Measurements from ENCODE around the gene NTHL1. TPM values are rescaled to one million over a fixed set of nuclear protein-coding genes. Genes with fewer than 3 reads are reported as not detected.

The NTHL1 gene
- polyA plus RNA-seq, 3 donors: 15.2 to 26.1 (median 19.9) TPM

- DNase-seq (ENCODE audit: extremely low read depth in 1 of 11, low read depth in 9 of 11, low spot score in 4 of 11): no peak
Measured at GRCh38 chr16:2054543-2055245, 7.1 kb upstream of the NTHL1 start.

DNA sequence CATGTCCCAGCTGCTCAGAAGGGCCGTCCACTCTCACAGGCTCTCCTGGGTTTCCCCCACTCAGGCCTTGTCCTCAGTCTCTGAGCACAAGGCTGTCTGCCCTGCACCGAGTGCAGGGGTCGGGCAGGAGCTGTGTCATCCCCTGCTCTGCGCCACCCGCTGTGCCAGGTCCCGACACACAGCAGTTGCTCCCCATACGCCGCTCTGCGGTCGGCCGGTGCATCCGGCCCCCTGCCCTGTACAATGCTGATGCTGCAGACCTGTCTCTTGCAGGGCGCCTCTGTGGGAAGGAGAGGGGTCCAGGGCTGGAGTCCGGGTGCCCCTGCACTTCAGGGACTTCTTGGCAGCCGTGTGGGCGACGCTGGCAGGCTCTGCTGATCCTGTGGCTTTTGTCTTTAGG, 6.3 kb upstream of the NTHL1 start:
- DNase-seq (ENCODE audit: extremely low read depth in 1 of 11, low read depth in 9 of 11, low spot score in 4 of 11): no peak

DNA sequence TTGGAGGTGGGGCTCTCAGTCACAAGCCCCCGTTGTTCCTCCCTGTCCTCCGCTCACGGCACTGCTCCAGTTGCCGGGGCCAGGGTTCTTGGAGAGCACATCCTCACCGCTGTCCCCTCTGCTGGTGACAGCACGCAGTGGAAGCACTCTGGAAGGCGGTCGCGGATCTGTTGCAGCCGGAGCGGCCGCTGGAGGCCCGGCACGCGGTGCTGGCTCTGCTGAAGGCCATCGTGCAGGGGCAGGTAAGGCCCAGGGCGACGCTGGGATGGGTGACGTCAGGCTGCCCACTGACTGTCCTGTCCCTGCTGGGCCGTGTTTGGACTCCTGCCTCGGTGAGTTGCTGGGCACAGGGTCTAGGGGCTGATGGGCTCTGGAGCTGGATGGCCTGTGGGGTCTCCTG, 5.6 kb upstream of the NTHL1 start:
- DNase-seq (ENCODE audit: extremely low read depth in 1 of 11, low read depth in 9 of 11, low spot score in 4 of 11): no peak

GRCh38 chr16:2048116-2048543, 496 bp upstream of the NTHL1 start:
- no peak for DNase-seq (ENCODE audit: extremely low read depth in 1 of 11, low read depth in 9 of 11, low spot score in 4 of 11)

GRCh38 chr16:2046893-2047329, 723 bp downstream of the NTHL1 start:
- no peak for DNase-seq (ENCODE audit: extremely low read depth in 1 of 11, low read depth in 9 of 11, low spot score in 4 of 11)

GRCh38 chr16:2045965-2046892, 1.4 kb downstream of the NTHL1 start:
- no peak for DNase-seq (ENCODE audit: extremely low read depth in 1 of 11, low read depth in 9 of 11, low spot score in 4 of 11)

GRCh38 chr16:2044541-2044940, 3.1 kb downstream of the NTHL1 start:
- DNase-seq (ENCODE audit: extremely low read depth in 1 of 11, low read depth in 9 of 11, low spot score in 4 of 11): no peak

DNA sequence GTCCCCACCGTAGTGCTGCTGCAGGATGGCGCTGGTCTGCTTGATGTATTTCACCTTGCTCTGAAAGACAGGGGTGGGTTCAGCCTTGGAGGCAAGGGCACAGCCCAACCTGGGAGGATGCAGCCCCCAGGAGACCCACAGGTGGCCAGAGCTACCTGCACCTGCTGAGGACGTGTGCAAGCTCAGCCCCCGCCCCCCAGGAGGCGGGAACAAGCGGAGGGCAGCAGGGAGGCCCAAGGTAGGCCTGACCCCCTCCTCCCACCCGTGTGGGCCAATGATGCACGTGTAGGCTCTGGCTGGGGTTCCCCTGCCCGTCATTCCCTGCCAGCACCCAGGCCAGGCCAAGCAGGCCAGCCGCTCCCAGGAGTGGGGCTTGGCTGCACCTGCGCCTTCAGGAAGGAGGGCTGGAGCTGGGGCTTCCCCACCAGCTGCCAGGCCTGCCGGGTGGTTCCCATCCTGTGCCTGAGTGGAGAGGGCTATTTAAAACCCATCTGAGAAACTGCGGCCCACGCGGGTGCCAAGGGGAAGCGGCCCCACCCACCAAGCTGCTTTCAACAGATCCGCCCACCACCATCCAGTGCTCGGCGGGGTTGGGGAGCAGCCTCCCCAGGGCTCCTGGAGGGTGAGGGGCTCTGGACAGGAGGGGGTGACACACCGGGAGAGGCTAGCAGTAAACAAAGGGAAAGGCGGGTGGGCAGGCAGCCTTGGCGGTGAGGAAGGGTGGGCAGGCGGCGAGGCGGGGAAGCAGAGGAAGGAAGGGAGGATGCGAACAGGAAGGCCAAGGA, 3.8 kb downstream of the NTHL1 start:
- no peak for DNase-seq (ENCODE audit: extremely low read depth in 1 of 11, low read depth in 9 of 11, low spot score in 4 of 11)

DNA sequence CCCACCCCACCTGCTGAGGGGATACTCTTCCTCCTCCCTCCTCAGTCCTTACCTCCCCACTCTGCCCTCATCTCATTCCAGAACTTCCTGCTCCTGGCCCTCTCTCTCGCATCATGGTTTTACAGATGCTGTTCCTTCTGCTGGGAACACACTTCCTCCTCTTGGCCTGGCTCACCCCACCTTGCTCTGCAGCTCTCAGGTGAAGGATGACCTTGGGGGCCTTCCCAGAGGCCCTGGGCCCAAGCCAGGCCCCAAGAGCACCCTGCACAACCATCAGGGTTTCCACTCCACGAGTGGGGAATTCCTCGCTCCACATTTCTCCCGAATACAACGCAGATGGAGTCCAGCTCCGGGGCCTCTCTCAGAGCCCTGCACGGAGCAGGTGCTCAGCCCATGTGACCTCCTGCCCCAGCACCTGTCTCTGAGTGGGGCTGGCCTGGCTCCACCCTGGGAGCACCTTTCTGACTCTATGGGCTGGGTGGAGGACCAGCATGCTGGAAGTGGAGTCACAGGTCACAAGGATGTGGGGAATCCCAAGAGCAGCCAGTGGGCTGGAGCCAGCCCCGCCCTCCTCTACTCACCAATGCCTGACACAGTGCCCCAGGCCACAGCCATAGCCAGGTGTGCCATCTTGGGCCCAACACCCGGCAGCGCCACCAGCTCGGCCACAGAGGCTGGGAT, 4.5 kb downstream of the NTHL1 start:
- DNase-seq (ENCODE audit: extremely low read depth in 1 of 11, low read depth in 9 of 11, low spot score in 4 of 11): no peak

GRCh38 chr16:2042171-2042985, 5.3 kb downstream of the NTHL1 start:
- DNase-seq (ENCODE audit: extremely low read depth in 1 of 11, low read depth in 9 of 11, low spot score in 4 of 11): no peak

- DNase-seq (ENCODE audit: extremely low read depth in 1 of 11, low read depth in 9 of 11, low spot score in 4 of 11): no peak
Measured at GRCh38 chr16:2040787-2041522, 6.7 kb downstream of the NTHL1 start.

GRCh38 chr16:2040041-2040786, 7.4 kb downstream of the NTHL1 start:
- no peak for DNase-seq (ENCODE audit: extremely low read depth in 1 of 11, low read depth in 9 of 11, low spot score in 4 of 11)

- DNase-seq (ENCODE audit: extremely low read depth in 1 of 11, low read depth in 9 of 11, low spot score in 4 of 11): peak in 6 of 11 donors; percentile 83 to 94 (median 90)
Measured at GRCh38 chr16:2039274-2040031, 8.2 kb downstream of the NTHL1 start.

DNA sequence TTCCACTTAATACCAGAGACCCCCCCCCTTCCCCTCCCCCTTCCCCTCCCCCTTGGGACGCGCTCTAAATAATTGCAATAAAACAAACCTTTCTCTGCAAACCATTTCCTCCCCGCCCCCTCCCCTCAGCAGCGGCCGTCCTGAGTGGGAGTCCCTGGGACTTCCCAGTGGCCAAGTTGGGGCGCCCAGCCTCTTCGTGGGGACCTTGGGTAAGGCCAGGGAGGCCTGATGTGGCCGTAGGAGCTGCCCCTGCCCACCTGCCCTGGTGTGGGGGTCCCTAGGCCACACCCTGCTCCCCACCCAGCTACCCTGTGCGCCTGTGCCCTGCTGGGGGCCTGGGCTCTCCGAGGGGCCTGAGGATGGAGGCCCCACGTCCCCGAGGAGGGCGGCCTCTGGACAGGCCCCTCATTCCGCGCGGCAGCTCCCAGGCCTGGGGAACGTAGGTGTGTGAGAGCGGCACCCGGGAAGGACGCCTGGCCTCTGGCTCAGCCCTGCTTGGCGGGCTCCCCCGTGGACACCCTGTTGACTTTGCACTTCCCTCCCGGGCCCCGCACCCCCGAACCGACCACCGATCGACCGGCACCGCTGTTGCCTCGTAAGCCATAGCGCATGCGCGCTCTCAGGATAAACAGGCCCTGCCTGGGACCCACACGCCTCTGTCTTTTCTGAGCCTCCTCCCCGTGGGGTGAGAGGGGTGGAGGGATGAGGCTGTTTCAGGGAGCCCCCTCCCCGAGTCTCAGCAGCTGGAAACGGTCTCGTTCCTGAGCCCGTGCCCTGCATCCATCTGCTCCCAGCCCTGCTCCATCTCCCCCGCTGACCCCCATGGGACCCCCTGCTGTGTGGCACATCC, 9.0 kb downstream of the NTHL1 start:
- peak in 2 of 11 donors; percentile 76 to 78 for DNase-seq (ENCODE audit: extremely low read depth in 1 of 11, low read depth in 9 of 11, low spot score in 4 of 11)

Measured in renal cortex interstitium (tissue), 11 donors.